ENCODE data around the gene DYNLT2. TPM values are rescaled to one million over a fixed set of nuclear protein-coding genes. Genes with fewer than 3 reads are reported as not detected.

Gene DYNLT2
- total RNA-seq, 1 experiment from 2014 or later = 2.1 TPM

- in situ Hi-C loops (cut with HindIII; ENCODE audit: low pct_unique_long_range_greater_than_20kb, low sequenced_read_pairs) (no loop called here), intact Hi-C loops (cut with micrococcal nuclease; ENCODE audit: unreplicated experiment) (no loop called here)
- Histone ChIP-seq H3K27ac (ENCODE audit: low read length) (no peak overlapping the region), H3K4me1 (ENCODE audit: control insufficient read depth, insufficient read depth, low read length) (no peaks in the 10 kb centered on the region), H3K36me3 (ENCODE audit: control insufficient read depth, insufficient read depth, low read length) (no peaks in the 10 kb centered on the region), H3K9me3 (ENCODE audit: control insufficient read depth, insufficient read depth, low read depth, low read length) (no peaks in the 10 kb centered on the region), H3K27me3 (ENCODE audit: control insufficient read depth, insufficient read depth, low read length) (no peaks in the 10 kb centered on the region), H3K4me3 (ENCODE audit: low read depth in 2 of 2, low read length in 2 of 2) (no peak overlapping the region)
- no TSS peak for BruUV-seq (replicated peaks)
- TF ChIP-seq CTCF (IDR thresholded peaks at IDR 0.05) = no peak
- no peak for TF ChIP-seq POLR2AphosphoS5 (IDR thresholded peaks at IDR 0.05; ENCODE audit: low read depth, low read length)
- TF ChIP-seq SIN3A (IDR thresholded peaks at IDR 0.05; ENCODE audit: borderline replicate concordance, insufficient read depth, low read depth, low read length) = no peak
- TF ChIP-seq, protein P1, sequence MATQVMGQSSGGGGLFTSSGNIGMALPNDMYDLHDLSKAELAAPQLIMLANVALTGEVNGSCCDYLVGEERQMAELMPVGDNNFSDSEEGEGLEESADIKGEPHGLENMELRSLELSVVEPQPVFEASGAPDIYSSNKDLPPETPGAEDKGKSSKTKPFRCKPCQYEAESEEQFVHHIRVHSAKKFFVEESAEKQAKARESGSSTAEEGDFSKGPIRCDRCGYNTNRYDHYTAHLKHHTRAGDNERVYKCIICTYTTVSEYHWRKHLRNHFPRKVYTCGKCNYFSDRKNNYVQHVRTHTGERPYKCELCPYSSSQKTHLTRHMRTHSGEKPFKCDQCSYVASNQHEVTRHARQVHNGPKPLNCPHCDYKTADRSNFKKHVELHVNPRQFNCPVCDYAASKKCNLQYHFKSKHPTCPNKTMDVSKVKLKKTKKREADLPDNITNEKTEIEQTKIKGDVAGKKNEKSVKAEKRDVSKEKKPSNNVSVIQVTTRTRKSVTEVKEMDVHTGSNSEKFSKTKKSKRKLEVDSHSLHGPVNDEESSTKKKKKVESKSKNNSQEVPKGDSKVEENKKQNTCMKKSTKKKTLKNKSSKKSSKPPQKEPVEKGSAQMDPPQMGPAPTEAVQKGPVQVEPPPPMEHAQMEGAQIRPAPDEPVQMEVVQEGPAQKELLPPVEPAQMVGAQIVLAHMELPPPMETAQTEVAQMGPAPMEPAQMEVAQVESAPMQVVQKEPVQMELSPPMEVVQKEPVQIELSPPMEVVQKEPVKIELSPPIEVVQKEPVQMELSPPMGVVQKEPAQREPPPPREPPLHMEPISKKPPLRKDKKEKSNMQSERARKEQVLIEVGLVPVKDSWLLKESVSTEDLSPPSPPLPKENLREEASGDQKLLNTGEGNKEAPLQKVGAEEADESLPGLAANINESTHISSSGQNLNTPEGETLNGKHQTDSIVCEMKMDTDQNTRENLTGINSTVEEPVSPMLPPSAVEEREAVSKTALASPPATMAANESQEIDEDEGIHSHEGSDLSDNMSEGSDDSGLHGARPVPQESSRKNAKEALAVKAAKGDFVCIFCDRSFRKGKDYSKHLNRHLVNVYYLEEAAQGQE (IDR thresholded peaks at IDR 0.05; ENCODE audit: insufficient read depth in 1 of 2, low read depth in 2 of 2, low read length in 1 of 2) = no peak
- no peak for TF ChIP-seq TCF7L2 (IDR thresholded peaks at IDR 0.05; ENCODE audit: low read depth, low read length)
- ChIA-PET CTCF (interaction anchor here (0.6 kb wide), 2 partner anchors 186 to 370 kb away, joined by 4 to 6 read pairs; no protein-coding TSS in a partner anchor), POLR2A (no interaction called here)
- DNase-seq (ENCODE audit: low read depth, low spot score) = no peak
- ATAC-seq = no peak
Observed at GRCh38 chr6:169783401-169783800, 32.0 kb upstream of the DYNLT2 start.

- Histone ChIP-seq H3K36me3 (ENCODE audit: control insufficient read depth, insufficient read depth, low read length) (0 out of 2 replicates have a peak, but pooled peaks cover 2% of the 10 kb centered on the region), H3K9me3 (ENCODE audit: control insufficient read depth, insufficient read depth, low read depth, low read length) (no peaks in the 10 kb centered on the region), H3K4me1 (ENCODE audit: control insufficient read depth, insufficient read depth, low read length) (no peaks in the 10 kb centered on the region), H3K27ac (ENCODE audit: low read length) (no peak overlapping the region), H3K27me3 (ENCODE audit: control insufficient read depth, insufficient read depth, low read length) (no peaks in the 10 kb centered on the region), H3K4me3 (ENCODE audit: low read depth in 2 of 2, low read length in 2 of 2) (no peak overlapping the region)
- no TSS peak for BruUV-seq (replicated peaks)
- CTCF ChIA-PET = interaction anchor here (0.6 kb wide), 1 partner anchor 370 kb away, joined by 4 read pairs; no protein-coding TSS in a partner anchor
- ATAC-seq (no peak), DNase-seq (ENCODE audit: low read depth, low spot score) (no peak)
- POLR2A ChIA-PET = no interaction called here
- TF ChIP-seq, protein P1 (IDR thresholded peaks at IDR 0.05; ENCODE audit: insufficient read depth in 1 of 2, low read depth in 2 of 2, low read length in 1 of 2) = no peak
- intact Hi-C loops (cut with micrococcal nuclease; ENCODE audit: unreplicated experiment) = no loop called here
- in situ Hi-C loops (cut with HindIII; ENCODE audit: low pct_unique_long_range_greater_than_20kb, low sequenced_read_pairs) = no loop called here
Observed at GRCh38 chr6:169782966-169783365, 31.6 kb upstream of the DYNLT2 start.

All from Panc1 (cell line).